Ishikawa (cell line): Measurements from ENCODE around the gene GSTM2.

Source experiments
- CREB1 ChIP-seq: IDR thresholded peaks from 2 replicates; pipeline ENCODE4 v1.6.1; 2012; ENCODE audit warnings: low read depth
- EGR1 ChIP-seq: IDR thresholded peaks from 2 replicates; pipeline ENCODE4 v1.6.1; 2012
- EP300 ChIP-seq: IDR thresholded peaks from 2 replicates; pipeline ENCODE4 v1.6.1; 2012; ENCODE audit warnings: borderline replicate concordance
- NFIC ChIP-seq: IDR thresholded peaks from 2 replicates; pipeline ENCODE4 v1.6.1; 2012
- RAD21 ChIP-seq: IDR thresholded peaks from 2 replicates; pipeline ENCODE4 v1.6.1; 2012; ENCODE audit warnings: low read depth
- USF1 ChIP-seq: IDR thresholded peaks from 2 replicates; pipeline ENCODE4 v1.6.1; 2012
- YY1 ChIP-seq: IDR thresholded peaks from 2 replicates; pipeline ENCODE4 v1.6.1; 2012; ENCODE audit warnings: low read depth
- TF ChIP-seq, protein P1 (sequence below): IDR thresholded peaks from 2 replicates; pipeline ENCODE4 v1.6.1; 2012; ENCODE audit warnings: low read depth, mild to moderate bottlenecking
- TF ChIP-seq, protein P2 (sequence below): IDR thresholded peaks from 2 replicates; pipeline ENCODE4 v1.6.1; 2012

- TF ChIP-seq, protein P1, sequence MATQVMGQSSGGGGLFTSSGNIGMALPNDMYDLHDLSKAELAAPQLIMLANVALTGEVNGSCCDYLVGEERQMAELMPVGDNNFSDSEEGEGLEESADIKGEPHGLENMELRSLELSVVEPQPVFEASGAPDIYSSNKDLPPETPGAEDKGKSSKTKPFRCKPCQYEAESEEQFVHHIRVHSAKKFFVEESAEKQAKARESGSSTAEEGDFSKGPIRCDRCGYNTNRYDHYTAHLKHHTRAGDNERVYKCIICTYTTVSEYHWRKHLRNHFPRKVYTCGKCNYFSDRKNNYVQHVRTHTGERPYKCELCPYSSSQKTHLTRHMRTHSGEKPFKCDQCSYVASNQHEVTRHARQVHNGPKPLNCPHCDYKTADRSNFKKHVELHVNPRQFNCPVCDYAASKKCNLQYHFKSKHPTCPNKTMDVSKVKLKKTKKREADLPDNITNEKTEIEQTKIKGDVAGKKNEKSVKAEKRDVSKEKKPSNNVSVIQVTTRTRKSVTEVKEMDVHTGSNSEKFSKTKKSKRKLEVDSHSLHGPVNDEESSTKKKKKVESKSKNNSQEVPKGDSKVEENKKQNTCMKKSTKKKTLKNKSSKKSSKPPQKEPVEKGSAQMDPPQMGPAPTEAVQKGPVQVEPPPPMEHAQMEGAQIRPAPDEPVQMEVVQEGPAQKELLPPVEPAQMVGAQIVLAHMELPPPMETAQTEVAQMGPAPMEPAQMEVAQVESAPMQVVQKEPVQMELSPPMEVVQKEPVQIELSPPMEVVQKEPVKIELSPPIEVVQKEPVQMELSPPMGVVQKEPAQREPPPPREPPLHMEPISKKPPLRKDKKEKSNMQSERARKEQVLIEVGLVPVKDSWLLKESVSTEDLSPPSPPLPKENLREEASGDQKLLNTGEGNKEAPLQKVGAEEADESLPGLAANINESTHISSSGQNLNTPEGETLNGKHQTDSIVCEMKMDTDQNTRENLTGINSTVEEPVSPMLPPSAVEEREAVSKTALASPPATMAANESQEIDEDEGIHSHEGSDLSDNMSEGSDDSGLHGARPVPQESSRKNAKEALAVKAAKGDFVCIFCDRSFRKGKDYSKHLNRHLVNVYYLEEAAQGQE: no peak
- TF ChIP-seq, protein P2, sequence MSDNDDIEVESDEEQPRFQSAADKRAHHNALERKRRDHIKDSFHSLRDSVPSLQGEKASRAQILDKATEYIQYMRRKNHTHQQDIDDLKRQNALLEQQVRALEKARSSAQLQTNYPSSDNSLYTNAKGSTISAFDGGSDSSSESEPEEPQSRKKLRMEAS: no peak
- TF ChIP-seq USF1 (no peak), RAD21 (peak; percentile 80), CREB1 (no peak), NFIC (no peak), YY1 (no peak), EGR1 (no peak), EP300 (no peak)
Observed at GRCh38 chr1:109640285-109640865, 27.5 kb upstream of the GSTM2 start.
